Mesothelial cell of epicardium (in vitro differentiated cells): ENCODE data around the gene TMEM204. TPM values are rescaled to one million over a fixed set of nuclear protein-coding genes. Genes with fewer than 3 reads are reported as not detected.
"Not testable (repeated sequence)": the region's sequence is repeated elsewhere in the genome, so short reads cannot be mapped to it uniquely, and the experiment has no call there.

Experiments
- DNase-seq, 2 experiments: peaks; one replicate each; pipeline ENCODE4 v3.0.0; 2021; ENCODE audit warnings: low spot score in 2 of 2; ENCODE audit not compliant: unreplicated experiment in 2 of 2
- H3K27ac Mint-ChIP-seq: 2 replicates; pipeline ENCODE4 v1.8.0; 2021; ENCODE audit warnings: mixed read lengths
- H3K27me3 Mint-ChIP-seq: 2 replicates; pipeline ENCODE4 v1.8.0; 2021; ENCODE audit warnings: low read depth, mixed read lengths
- H3K36me3 Mint-ChIP-seq: 2 replicates; pipeline ENCODE4 v1.8.0; 2021; ENCODE audit warnings: mixed read lengths
- H3K4me1 Mint-ChIP-seq: 2 replicates; pipeline ENCODE4 v1.8.0; 2021; ENCODE audit warnings: mixed read lengths
- H3K4me3 Mint-ChIP-seq: 2 replicates; pipeline ENCODE4 v1.8.0; 2021; ENCODE audit warnings: mild to moderate bottlenecking, moderate library complexity, mixed read lengths
- H3K9me3 Mint-ChIP-seq: 2 replicates; pipeline ENCODE4 v1.8.0; 2021; ENCODE audit warnings: mixed read lengths
- CTCF ChIP-seq: fragments of 200-600 bp; sonication (generic); IDR thresholded peaks from one replicate; pipeline ENCODE4 v1.5.0; 2021; ENCODE audit warnings: antibody characterized with exemption; ENCODE audit not compliant: unreplicated experiment
- total RNA-seq: library from RNA; stranded (reverse); gene quantifications from 3 replicates; pipeline ENCODE4 v1.2.1, GENCODE V29; 2021

Gene TMEM204
- total RNA-seq, 1 donor from 2014 or later = 7.7 TPM

- Mint-ChIP-seq H3K9me3 (no peaks in the 10 kb centered on the region), H3K27ac (no peak overlapping the region)
- TF ChIP-seq CTCF = no peak
Observed at GRCh38 chr16:1592446-1592845, 59.0 kb downstream of the TMEM204 start.

GRCh38 chr16:1595511-1595910, 62.0 kb downstream of the TMEM204 start:
- H3K9me3 Mint-ChIP-seq, H3K4me3 Mint-ChIP-seq, DNase-seq, H3K27ac Mint-ChIP-seq, H3K27me3 Mint-ChIP-seq, H3K4me1 Mint-ChIP-seq: not testable (repeated sequence)
- peaks cover 37% of the 10 kb centered on the region for H3K36me3 Mint-ChIP-seq

More at GRCh38 chr16:1592446-1592845, 59.0 kb downstream of the TMEM204 start:
- Mint-ChIP-seq H3K27me3 (no peaks in the 10 kb centered on the region), H3K4me3 (no peak overlapping the region), H3K36me3 (peaks cover 22% of the 10 kb centered on the region), H3K4me1 (no peaks in the 10 kb centered on the region)
- DNase-seq = no peak

GRCh38 chr16:1596516-1596915, 63.0 kb downstream of the TMEM204 start:
- no peak overlapping the region for H3K27ac Mint-ChIP-seq
- H3K4me3 Mint-ChIP-seq = no peak overlapping the region
- peaks cover 42% of the 10 kb centered on the region for H3K36me3 Mint-ChIP-seq
- H3K9me3 Mint-ChIP-seq = peaks cover 3% of the 10 kb centered on the region
- TF ChIP-seq CTCF = no peak
- no peaks in the 10 kb centered on the region for H3K27me3 Mint-ChIP-seq
- no peaks in the 10 kb centered on the region for H3K4me1 Mint-ChIP-seq
- no peak for DNase-seq

GRCh38 chr16:1597154-1597553, 63.7 kb downstream of the TMEM204 start:
- Mint-ChIP-seq H3K4me1 (no peaks in the 10 kb centered on the region), H3K4me3 (no peak overlapping the region), H3K9me3 (peaks cover 3% of the 10 kb centered on the region), H3K27me3 (no peaks in the 10 kb centered on the region), H3K36me3 (peaks cover 40% of the 10 kb centered on the region), H3K27ac (no peak overlapping the region)
- DNase-seq = no peak
- TF ChIP-seq CTCF = no peak

GRCh38 chr16:1601031-1601430, 67.6 kb downstream of the TMEM204 start:
- Mint-ChIP-seq H3K27me3 (no peaks in the 10 kb centered on the region), H3K27ac (no peak overlapping the region), H3K36me3 (peaks cover 44% of the 10 kb centered on the region), H3K9me3 (peaks cover 3% of the 10 kb centered on the region), H3K4me3 (no peak overlapping the region), H3K4me1 (no peaks in the 10 kb centered on the region)
- TF ChIP-seq CTCF = no peak
- DNase-seq = no peak

GRCh38 chr16:1601489-1601888, 68.0 kb downstream of the TMEM204 start:
- no peaks in the 10 kb centered on the region for H3K27me3 Mint-ChIP-seq
- no peak for TF ChIP-seq CTCF
- peaks cover 44% of the 10 kb centered on the region for H3K36me3 Mint-ChIP-seq
- H3K4me1 Mint-ChIP-seq = no peaks in the 10 kb centered on the region
- H3K9me3 Mint-ChIP-seq = peaks cover 3% of the 10 kb centered on the region
- DNase-seq = no peak
- H3K4me3 Mint-ChIP-seq = no peak overlapping the region
- no peak overlapping the region for H3K27ac Mint-ChIP-seq
